Neural progenitor cell (in vitro differentiated cells): ENCODE data around the gene TNFRSF14. TPM values are rescaled to one million over a fixed set of nuclear protein-coding genes. Genes with fewer than 3 reads are reported as not detected.
A peak's percentile ranks its signal among the peaks of the same experiment; 100 is the strongest.

Experiments
- DNase-seq: peaks from one replicate; pipeline ENCODE4 v3.0.0-alpha.2; 2016; ENCODE audit warnings: low spot score
- H2AFZ ChIP-seq: fragments of 200-600 bp; sonication (generic); replicated peaks from 2 replicates; pipeline ENCODE4 v1.6.1; 2016; ENCODE audit warnings: antibody characterized with exemption
- H3F3A ChIP-seq: fragments of 200-600 bp; sonication (generic); 2 replicates; pipeline ENCODE4 v1.6.1; 2016; ENCODE audit warnings: antibody characterized with exemption, low read depth
- H3K27ac ChIP-seq: fragments of 200-600 bp; sonication (generic); 2 replicates; pipeline ENCODE4 v1.5.1; 2016; ENCODE audit warnings: mild to moderate bottlenecking
- H3K27me3 ChIP-seq: fragments of 200-600 bp; sonication (generic); 2 replicates; pipeline ENCODE4 v1.6.1; 2016; ENCODE audit warnings: mild to moderate bottlenecking, moderate library complexity
- H3K36me3 ChIP-seq: fragments of 200-600 bp; sonication (generic); 2 replicates; pipeline ENCODE4 v1.5.1; 2016
- H3K4me1 ChIP-seq: fragments of 200-600 bp; sonication (generic); 2 replicates; pipeline ENCODE4 v1.6.1; 2016; ENCODE audit warnings: mixed run types
- H3K4me2 ChIP-seq: fragments of 200-600 bp; sonication (generic); 2 replicates; pipeline ENCODE4 v1.6.1; 2016
- H3K4me3 ChIP-seq: fragments of 200-600 bp; sonication (generic); 2 replicates; pipeline ENCODE4 v1.5.1; 2016
- H3K79me2 ChIP-seq: fragments of 200-600 bp; sonication (generic); 2 replicates; pipeline ENCODE4 v1.6.1; 2016; ENCODE audit warnings: low read depth
- H3K9ac ChIP-seq: fragments of 200-600 bp; sonication (generic); 2 replicates; pipeline ENCODE4 v1.6.1; 2016
- H3K9me3 ChIP-seq: fragments of 200-600 bp; sonication (generic); 2 replicates; pipeline ENCODE4 v1.5.1; 2016; ENCODE audit warnings: low read depth
- H4K20me1 ChIP-seq: fragments of 200-600 bp; sonication (generic); 2 replicates; pipeline ENCODE4 v1.6.1; 2016; ENCODE audit warnings: low read depth
- H3K27ac Mint-ChIP-seq: 3 replicates; pipeline ENCODE4 v1.8.0; 2021; ENCODE audit warnings: mixed read lengths
- H3K27me3 Mint-ChIP-seq: 2 replicates; pipeline ENCODE4 v1.8.0; 2022; ENCODE audit warnings: low read depth, mild to moderate bottlenecking, inconsistent platforms, moderate library complexity, mixed read lengths; ENCODE audit not compliant: insufficient read depth
- H3K36me3 Mint-ChIP-seq: 3 replicates; pipeline ENCODE4 v1.8.0; 2021; ENCODE audit warnings: mixed read lengths
- H3K4me1 Mint-ChIP-seq: 3 replicates; pipeline ENCODE4 v1.8.0; 2021; ENCODE audit warnings: mixed read lengths
- H3K4me3 Mint-ChIP-seq: 3 replicates; pipeline ENCODE4 v1.8.0; 2021; ENCODE audit warnings: mild to moderate bottlenecking, moderate library complexity, mixed read lengths
- H3K9me3 Mint-ChIP-seq: 3 replicates; pipeline ENCODE4 v1.8.0; 2020; ENCODE audit warnings: mixed read lengths
- EZH2 ChIP-seq: fragments of 200-600 bp; sonication (generic); IDR thresholded peaks from 2 replicates; pipeline ENCODE4 v1.6.1; 2017; ENCODE audit warnings: antibody characterized with exemption, mild to moderate bottlenecking, moderate library complexity
- EZH2phosphoT487 ChIP-seq: fragments of 200-600 bp; sonication (generic); IDR thresholded peaks from 2 replicates; pipeline ENCODE4 v1.6.1; 2017; ENCODE audit warnings: antibody characterized with exemption
- total RNA-seq: library from RNA; depleted of rRNA; stranded (reverse); fragments of >200 nt; gene quantifications from 2 replicates; pipeline ENCODE4 v1.2.3, GENCODE V29; 2015; ENCODE audit warnings: low replicate concordance
- TF ChIP-seq, protein P1 (sequence below): fragments of 200-600 bp; sonication (generic); IDR thresholded peaks from 2 replicates; pipeline ENCODE4 v1.5.1; 2017; ENCODE audit warnings: antibody characterized with exemption, mild to moderate bottlenecking

The TNFRSF14 gene
- total RNA-seq, 1 donor from 2014 or later, result not detected

DNA sequence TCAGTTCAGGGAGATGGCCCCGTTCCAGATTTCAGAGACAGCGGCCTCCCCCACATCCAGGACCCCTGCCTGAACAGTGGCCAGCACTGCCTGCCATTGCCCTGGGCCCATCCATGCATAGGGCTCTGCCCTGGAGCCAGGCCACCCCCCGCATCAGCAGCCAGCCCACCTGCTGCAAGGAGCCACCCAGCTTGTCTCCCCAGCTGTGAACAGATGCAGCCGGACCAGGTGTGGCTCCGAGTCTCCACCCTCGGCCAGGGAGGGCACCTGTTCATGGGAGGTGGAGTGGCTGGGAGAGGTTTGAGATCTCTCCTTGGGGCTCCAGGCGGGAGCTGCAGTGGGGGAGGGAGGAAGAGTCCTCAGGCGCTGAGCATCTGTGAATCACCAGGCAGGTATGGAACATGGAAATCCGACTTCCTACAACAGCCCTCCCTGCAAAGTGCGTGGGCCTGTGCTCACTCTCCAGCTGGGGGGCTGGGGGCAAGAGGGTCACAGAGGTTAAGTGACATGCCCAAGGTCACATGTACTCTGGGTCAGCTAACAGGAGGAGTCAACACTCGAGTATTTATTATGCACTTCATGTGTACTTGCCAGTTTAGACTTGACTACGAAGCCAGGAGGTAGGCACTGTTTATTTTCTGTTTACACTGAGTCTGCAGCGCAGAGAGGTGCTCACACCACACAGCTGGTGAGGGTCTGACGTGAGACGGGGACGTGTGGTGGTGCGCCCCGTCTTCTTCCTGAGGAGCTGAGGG lies 21.3 kb upstream of the TNFRSF14 start:
- peaks cover 56% of the 10 kb centered on the region for H3K4me1 Mint-ChIP-seq
- no peak overlapping the region for H2AFZ ChIP-seq
- H3K4me2 ChIP-seq, result peak overlapping the region; percentile 21
- TF ChIP-seq, protein P1, sequence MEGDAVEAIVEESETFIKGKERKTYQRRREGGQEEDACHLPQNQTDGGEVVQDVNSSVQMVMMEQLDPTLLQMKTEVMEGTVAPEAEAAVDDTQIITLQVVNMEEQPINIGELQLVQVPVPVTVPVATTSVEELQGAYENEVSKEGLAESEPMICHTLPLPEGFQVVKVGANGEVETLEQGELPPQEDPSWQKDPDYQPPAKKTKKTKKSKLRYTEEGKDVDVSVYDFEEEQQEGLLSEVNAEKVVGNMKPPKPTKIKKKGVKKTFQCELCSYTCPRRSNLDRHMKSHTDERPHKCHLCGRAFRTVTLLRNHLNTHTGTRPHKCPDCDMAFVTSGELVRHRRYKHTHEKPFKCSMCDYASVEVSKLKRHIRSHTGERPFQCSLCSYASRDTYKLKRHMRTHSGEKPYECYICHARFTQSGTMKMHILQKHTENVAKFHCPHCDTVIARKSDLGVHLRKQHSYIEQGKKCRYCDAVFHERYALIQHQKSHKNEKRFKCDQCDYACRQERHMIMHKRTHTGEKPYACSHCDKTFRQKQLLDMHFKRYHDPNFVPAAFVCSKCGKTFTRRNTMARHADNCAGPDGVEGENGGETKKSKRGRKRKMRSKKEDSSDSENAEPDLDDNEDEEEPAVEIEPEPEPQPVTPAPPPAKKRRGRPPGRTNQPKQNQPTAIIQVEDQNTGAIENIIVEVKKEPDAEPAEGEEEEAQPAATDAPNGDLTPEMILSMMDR, result no peak
- no peak for TF ChIP-seq EZH2phosphoT487
- TF ChIP-seq EZH2, result no peak
- H4K20me1 ChIP-seq, result peaks cover 2% of the 10 kb centered on the region
- H3K27me3 Mint-ChIP-seq, result peaks cover 32% of the 10 kb centered on the region
- no peak overlapping the region for H3K4me3 ChIP-seq
- peaks cover 50% of the 10 kb centered on the region for H3K4me1 ChIP-seq
- no peak overlapping the region for H3K9ac ChIP-seq
- H3K79me2 ChIP-seq, result no peaks in the 10 kb centered on the region
- no peaks in the 10 kb centered on the region for H3K9me3 ChIP-seq
- H3K9me3 Mint-ChIP-seq, result no peaks in the 10 kb centered on the region
- H3K4me3 Mint-ChIP-seq, result peak overlapping the region; percentile 68
- H3K36me3 ChIP-seq, result no peaks in the 10 kb centered on the region
- H3K27me3 ChIP-seq, result peaks cover 100% of the 10 kb centered on the region
- no peak for DNase-seq
- no peaks in the 10 kb centered on the region for H3K36me3 Mint-ChIP-seq
- H3K27ac ChIP-seq, result no peak overlapping the region
- peaks cover 16% of the 10 kb centered on the region for H3F3A ChIP-seq
- H3K27ac Mint-ChIP-seq, result peak overlapping the region; percentile 92

DNA sequence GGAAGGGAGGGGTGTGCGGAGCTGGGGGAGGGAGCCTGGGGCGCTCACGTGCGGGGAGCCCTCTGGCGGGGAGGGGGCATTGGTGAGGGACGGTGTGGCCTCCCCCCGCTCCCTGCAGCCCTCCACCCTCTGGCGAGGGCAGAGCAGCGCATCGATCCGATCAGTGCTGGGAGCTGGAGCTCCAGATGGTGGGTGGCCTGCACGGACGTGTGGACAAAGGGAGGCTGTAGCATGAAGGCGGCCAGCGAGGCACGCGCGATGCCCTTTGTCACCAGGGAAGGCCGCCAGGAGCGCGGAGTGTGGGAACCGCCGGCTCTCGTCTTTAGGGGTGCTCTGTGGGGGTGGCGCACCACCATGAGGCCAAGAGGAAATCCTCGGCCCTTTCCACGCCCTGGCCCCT lies 20.7 kb upstream of the TNFRSF14 start:
- Histone ChIP-seq H3K4me2 (peak overlapping the region; percentile 21), H3K27ac (no peak overlapping the region), H3K79me2 (no peaks in the 10 kb centered on the region), H3K36me3 (no peaks in the 10 kb centered on the region), H3K4me3 (no peak overlapping the region), H3K4me1 (peaks cover 54% of the 10 kb centered on the region), H3K9ac (no peak overlapping the region), H3K9me3 (no peaks in the 10 kb centered on the region), H4K20me1 (no peaks in the 10 kb centered on the region), H2AFZ (no peak overlapping the region), H3K27me3 (peaks cover 100% of the 10 kb centered on the region), H3F3A (peaks cover 20% of the 10 kb centered on the region)
- TF ChIP-seq EZH2phosphoT487 (no peak), EZH2 (no peak)
- TF ChIP-seq, protein P1, result no peak
- H3K27ac Mint-ChIP-seq, result no peak overlapping the region
- H3K4me1 Mint-ChIP-seq, result peaks cover 56% of the 10 kb centered on the region
- no peaks in the 10 kb centered on the region for H3K9me3 Mint-ChIP-seq
- H3K36me3 Mint-ChIP-seq, result no peaks in the 10 kb centered on the region
- peak; percentile 87 for DNase-seq
- H3K27me3 Mint-ChIP-seq, result peaks cover 32% of the 10 kb centered on the region
- H3K4me3 Mint-ChIP-seq, result no peak overlapping the region

DNA sequence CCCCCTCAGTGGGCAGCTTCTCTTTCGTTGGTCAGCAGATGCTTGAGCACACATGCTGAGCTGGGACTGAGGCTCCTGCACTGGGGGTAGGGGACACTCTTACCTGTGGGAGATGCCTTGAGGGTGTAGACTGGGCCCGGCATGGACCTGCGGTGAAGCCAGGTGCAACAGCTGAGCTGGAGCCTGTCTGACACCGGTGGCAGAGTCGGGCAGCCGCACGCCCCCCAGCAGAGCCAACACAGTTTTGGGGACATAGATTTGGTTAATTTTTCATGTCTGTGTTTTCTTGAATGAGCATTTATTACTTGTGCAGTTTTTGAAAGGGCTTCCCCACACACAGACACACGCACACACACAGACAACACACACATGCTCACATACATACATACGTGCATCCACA lies 20.2 kb upstream of the TNFRSF14 start:
- H3K27ac ChIP-seq, result no peak overlapping the region
- no peak overlapping the region for H2AFZ ChIP-seq
- Mint-ChIP-seq H3K9me3 (no peaks in the 10 kb centered on the region), H3K4me1 (peaks cover 54% of the 10 kb centered on the region), H3K4me3 (peak overlapping the region; percentile 2), H3K27me3 (peaks cover 32% of the 10 kb centered on the region), H3K27ac (peak overlapping the region; percentile 18), H3K36me3 (no peaks in the 10 kb centered on the region)
- peak overlapping the region; percentile 21 for H3K4me2 ChIP-seq
- no peak overlapping the region for H3K9ac ChIP-seq
- peaks cover 52% of the 10 kb centered on the region for H3K4me1 ChIP-seq
- no peaks in the 10 kb centered on the region for H3K9me3 ChIP-seq
- peaks cover 97% of the 10 kb centered on the region for H3K27me3 ChIP-seq
- H3K79me2 ChIP-seq, result no peaks in the 10 kb centered on the region
- H4K20me1 ChIP-seq, result no peaks in the 10 kb centered on the region
- H3K36me3 ChIP-seq, result no peaks in the 10 kb centered on the region
- H3F3A ChIP-seq, result peaks cover 20% of the 10 kb centered on the region
- H3K4me3 ChIP-seq, result no peak overlapping the region
- TF ChIP-seq EZH2phosphoT487, result no peak
- no peak for TF ChIP-seq EZH2
- TF ChIP-seq, protein P1, result no peak
- no peak for DNase-seq
